Liver (tissue), 9 donors: Measurements from ENCODE around the gene IGLON5. TPM values are rescaled to one million over a fixed set of nuclear protein-coding genes. Genes with fewer than 3 reads are reported as not detected.

Source experiments
- DNase-seq: peaks from one replicate; pipeline ENCODE4 v3.0.0-alpha.2; 2017; ENCODE audit warnings: low spot score
- H3K27ac ChIP-seq, 2 donors: one replicate each; pipeline ENCODE4 v1.7.0; 2013; ENCODE audit warnings: inconsistent platforms in 2 of 2, low read length in 2 of 2, control low read depth in 1 of 2, low read depth in 1 of 2, mild to moderate bottlenecking in 1 of 2
- H3K27me3 ChIP-seq, 4 donors: one replicate each; pipeline versions ENCODE4 v1.6.1 to v1.7.0; 2013; ENCODE audit warnings: low read length in 3 of 4, inconsistent platforms in 1 of 4, mild to moderate bottlenecking in 1 of 4, moderate library complexity in 1 of 4; ENCODE audit not compliant: control insufficient read depth in 4 of 4, insufficient read depth in 4 of 4
- H3K36me3 ChIP-seq, 4 donors: one replicate each; pipeline versions ENCODE4 v1.6.1 to v1.7.0; 2013; ENCODE audit warnings: low read length in 3 of 4, mild to moderate bottlenecking in 3 of 4, low read depth in 1 of 4, moderate library complexity in 1 of 4; ENCODE audit not compliant: control insufficient read depth in 4 of 4, insufficient read depth in 3 of 4
- H3K4me1 ChIP-seq, 4 donors: one replicate each; pipeline versions ENCODE4 v1.6.1 to v1.7.0; 2013; ENCODE audit warnings: low read length in 3 of 4, mild to moderate bottlenecking in 3 of 4, moderate library complexity in 1 of 4; ENCODE audit not compliant: control insufficient read depth in 4 of 4, insufficient read depth in 4 of 4
- H3K4me3 ChIP-seq, 3 donors: one replicate each; pipeline versions ENCODE4 v1.6.1 to v1.7.0; 2013; ENCODE audit warnings: low read length in 3 of 3, control low read depth in 1 of 3, low read depth in 1 of 3, mild to moderate bottlenecking in 1 of 3
- H3K9ac ChIP-seq, 2 donors: one replicate each; pipeline ENCODE4 v1.7.0; 2013; ENCODE audit warnings: low read length in 2 of 2, mild to moderate bottlenecking in 2 of 2, moderate library complexity in 2 of 2, control low read depth in 1 of 2, low read depth in 1 of 2
- H3K9me3 ChIP-seq, 4 donors: one replicate each; pipeline versions ENCODE4 v1.6.1 to v1.7.0; 2013; ENCODE audit warnings: low read length in 3 of 4; ENCODE audit not compliant: control insufficient read depth in 4 of 4
- ATF3 ChIP-seq: IDR thresholded peaks from 2 replicates; pipeline ENCODE4 v1.6.1; 2016; ENCODE audit warnings: antibody characterized with exemption
- EGR1 ChIP-seq, 2 donors: IDR thresholded peaks; 2 replicates each; pipeline ENCODE4 v1.6.1; 2016 to 2018; ENCODE audit warnings: antibody characterized with exemption in 2 of 2, low read depth in 2 of 2
- FOXA1 ChIP-seq: IDR thresholded peaks from 2 replicates; pipeline ENCODE4 v1.6.1; 2016; ENCODE audit warnings: antibody characterized with exemption
- FOXA2 ChIP-seq: IDR thresholded peaks from 2 replicates; pipeline ENCODE4 v1.6.1; 2016; ENCODE audit warnings: antibody characterized with exemption
- HNF4A ChIP-seq, 2 donors: conservative IDR thresholded peaks; 2 replicates each; pipeline ENCODE4 v1.6.1; 2016; ENCODE audit warnings: antibody characterized with exemption in 2 of 2, mild to moderate bottlenecking in 2 of 2
- HNF4G ChIP-seq: IDR thresholded peaks from 2 replicates; pipeline ENCODE4 v1.6.1; 2016; ENCODE audit warnings: antibody characterized with exemption
- JUND ChIP-seq, 2 donors: IDR thresholded peaks; 2 replicates each; pipeline ENCODE4 v1.6.1; 2016; ENCODE audit warnings: antibody characterized with exemption in 2 of 2
- MAX ChIP-seq: IDR thresholded peaks from 2 replicates; pipeline ENCODE4 v1.6.1; 2016; ENCODE audit warnings: antibody characterized with exemption
- NR2F2 ChIP-seq: IDR thresholded peaks from 2 replicates; pipeline ENCODE4 v1.6.1; 2016; ENCODE audit warnings: antibody characterized with exemption
- RAD21 ChIP-seq, 2 donors: IDR thresholded peaks; 2 replicates each; pipeline ENCODE4 v1.6.1; 2016; ENCODE audit warnings: antibody characterized with exemption in 2 of 2, mild to moderate bottlenecking in 2 of 2
- REST ChIP-seq: IDR thresholded peaks from 2 replicates; pipeline ENCODE4 v1.6.1; 2016; ENCODE audit warnings: antibody characterized with exemption, mild to moderate bottlenecking
- RXRA ChIP-seq, 2 donors: IDR thresholded peaks; 2 replicates each; pipeline ENCODE4 v1.6.1; 2017 to 2018; ENCODE audit warnings: antibody characterized with exemption in 2 of 2, mild to moderate bottlenecking in 1 of 2
- SP1 ChIP-seq: IDR thresholded peaks from 2 replicates; pipeline ENCODE4 v1.6.1; 2018; ENCODE audit warnings: antibody characterized with exemption, mild to moderate bottlenecking
- TAF1 ChIP-seq: conservative IDR thresholded peaks from 2 replicates; pipeline ENCODE4 v1.6.1; 2016; ENCODE audit warnings: antibody characterized with exemption, mild to moderate bottlenecking
- ZBTB33 ChIP-seq: IDR thresholded peaks from 2 replicates; pipeline ENCODE4 v1.6.1; 2016; ENCODE audit warnings: antibody characterized with exemption
- WGBS: extraction: QIAGEN DNeasy Blood & Tissue Kit; methylation state at CpG from one replicate; pipeline ENCODE4 v1.1.7; 2013; 5-methylcytosine and 5-hydroxymethylcytosine counted together
- polyA plus RNA-seq, 2 donors: library from polyadenylated mRNA; stranded (reverse) in 1 of 2; unstranded in 1 of 2; fragments of 200-250 nt in 1 of 2; fragments of >200 nt in 1 of 2; fragmentation: Nextera tagmentation in 1 of 2; extraction: Ambion mirVana in 1 of 2; gene quantifications; one replicate each; pipeline versions ENCODE4 v1.2.1 to v1.2.3, GENCODE V29; 2013 to 2015
- total RNA-seq, 2 donors: library from RNA; depleted of rRNA; stranded (reverse); fragments of >200 nt; gene quantifications; one replicate each; pipeline ENCODE4 v1.2.3, GENCODE V29; 2014
- donor health status: healthy.
- donor health status: healthy.
- donor health status: healthy.
- donor health status: healthy.
- donor health status: healthy.

Gene IGLON5
- total and polyA plus RNA-seq, 4 donors: 0.25 to 0.46 (median 0.25) TPM; not detected in 1

GRCh38 chr19:51318687-51319648 is 7.5 kb downstream of the IGLON5 start:
- Histone ChIP-seq H3K27ac (no peak overlapping the region), H3K36me3 (no peaks in the 10 kb centered on the region), H3K4me1 (no peaks in the 10 kb centered on the region), H3K27me3 (peaks cover 0 to 4% (median 0%) of the 10 kb centered on the region in 4 donors), H3K4me3 (no peak overlapping the region), H3K9me3 (no peaks in the 10 kb centered on the region), H3K9ac (no peak overlapping the region)
- TF ChIP-seq REST: peak; percentile 55
- TF ChIP-seq HNF4G: no peak
- no peak for DNase-seq
- WGBS: 67% methylated on average over 23 of the region's 23 CpGs

- H3K36me3 ChIP-seq: no peaks in the 10 kb centered on the region
- H3K4me1 ChIP-seq: no peaks in the 10 kb centered on the region
- no peaks in the 10 kb centered on the region for H3K9me3 ChIP-seq
- H3K27ac ChIP-seq: no peak overlapping the region
- H3K9ac ChIP-seq: no peak overlapping the region
- 88% methylated on average over 14 of the region's 14 CpGs for WGBS
- TF ChIP-seq MAX (no peak), JUND (IDR thresholded peaks at IDR 0.05) (no peak), ZBTB33 (no peak), REST (no peak), NR2F2 (no peak), HNF4G (no peak), FOXA2 (no peak), HNF4A (conservative IDR thresholded peaks at IDR 0.05) (no peak), TAF1 (no peak), RAD21 (IDR thresholded peaks at IDR 0.05) (no peak), EGR1 (IDR thresholded peaks at IDR 0.05; ENCODE audit: low read depth in 2 of 2) (no peak), ATF3 (no peak), SP1 (no peak), RXRA (IDR thresholded peaks at IDR 0.05) (no peak), FOXA1 (no peak)
- no peak overlapping the region for H3K4me3 ChIP-seq
- no peak for DNase-seq
- peaks cover 0 to 4% (median 0%) of the 10 kb centered on the region in 4 donors for H3K27me3 ChIP-seq
These were observed 8.3 kb downstream of the IGLON5 start for GRCh38 chr19:51319649-51320279.
